GM04504 (cell line): ENCODE measurements around the gene LUZP2.

Source experiments
- DNase-seq: peaks from one replicate; pipeline ENCODE4 v3.0.0-alpha.2; 2012; ENCODE audit warnings: low read depth

Gene LUZP2

DNA sequence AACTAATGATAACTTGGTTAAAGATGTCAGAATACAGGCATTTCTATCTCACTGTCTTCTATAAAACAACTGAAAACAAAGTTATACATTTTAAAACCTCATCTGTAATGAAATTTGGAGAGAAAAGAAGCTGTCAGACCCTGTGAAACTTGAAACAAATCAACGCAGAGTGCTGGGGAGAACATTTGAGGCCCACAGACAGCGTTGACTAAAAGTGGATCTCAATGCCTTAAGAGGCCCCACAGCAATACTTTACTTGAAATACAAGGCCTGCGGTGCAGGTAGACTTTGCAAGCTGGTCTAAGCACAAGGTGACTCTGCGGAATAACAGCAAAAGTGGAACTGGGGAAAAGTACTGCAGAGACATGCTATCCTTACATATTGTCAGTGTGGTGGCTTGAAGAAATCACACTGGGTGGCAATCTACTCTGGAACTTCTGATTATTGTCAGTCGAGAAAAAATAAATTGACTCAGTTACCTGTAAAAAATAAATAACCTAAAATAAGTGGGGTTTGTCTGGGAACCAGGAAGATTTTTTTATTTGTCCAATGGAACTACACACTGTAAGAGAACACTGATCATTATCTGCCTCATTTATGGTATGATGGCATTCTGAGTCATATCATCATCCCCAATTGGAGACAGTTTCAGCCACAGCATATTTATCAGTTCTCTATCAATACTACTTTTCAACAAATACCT is 138.9 kb downstream of the LUZP2 start:
- DNase-seq, result no peak

DNA sequence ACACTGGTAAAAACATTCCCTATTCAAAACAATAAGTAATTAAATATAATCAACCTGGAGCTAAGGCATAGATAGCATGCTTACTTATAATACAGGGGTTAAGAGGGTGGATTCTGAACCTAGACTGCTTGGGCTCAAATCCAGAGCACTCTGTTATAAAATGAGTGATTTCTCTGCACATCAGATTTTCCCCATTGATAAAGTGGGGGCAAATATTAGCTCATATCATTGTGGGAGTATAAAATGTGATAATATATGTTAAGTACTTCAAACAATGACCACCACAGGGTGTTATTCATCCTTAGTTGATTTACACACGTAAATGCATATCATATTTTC is 139.4 kb downstream of the LUZP2 start:
- DNase-seq, result no peak

DNA sequence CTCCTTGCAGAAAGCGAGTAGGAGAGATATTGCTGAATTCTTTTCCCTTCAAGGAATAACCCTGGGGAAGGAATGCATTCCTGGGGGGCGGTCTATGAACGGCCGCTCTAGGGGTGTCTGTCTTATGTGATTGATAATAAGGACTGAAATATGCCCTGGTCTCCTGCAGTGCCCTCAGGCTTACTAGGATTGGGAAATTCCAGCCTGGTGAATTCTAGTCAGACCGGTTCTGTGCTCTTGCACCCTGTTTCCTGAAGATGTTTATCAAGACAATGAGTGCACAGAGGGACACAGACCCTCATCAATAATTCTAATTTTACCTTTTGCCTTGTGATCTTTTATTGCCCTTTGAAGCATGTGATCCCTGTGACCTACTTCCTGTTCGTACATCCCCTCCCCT is 140.7 kb downstream of the LUZP2 start:
- DNase-seq, result no peak

DNA sequence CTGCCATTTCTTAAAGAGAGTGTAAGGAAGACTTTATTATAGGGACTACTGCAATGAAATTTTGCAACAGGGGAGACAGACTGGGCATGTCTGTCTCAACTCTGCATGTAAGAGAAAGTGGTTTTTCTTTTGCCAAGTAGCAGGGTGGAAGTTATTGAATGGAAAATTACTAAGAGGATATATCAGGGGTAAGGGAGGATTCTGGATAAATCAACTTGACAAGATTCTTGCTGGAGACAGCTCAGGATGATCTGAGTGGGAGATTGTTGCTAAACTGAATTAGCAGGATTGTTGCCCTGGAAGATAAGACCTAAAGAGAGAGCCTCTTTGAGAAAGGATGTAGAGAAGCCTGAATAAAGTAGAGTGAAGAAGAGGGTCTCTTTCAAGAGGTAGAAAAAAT is 145.8 kb downstream of the LUZP2 start:
- DNase-seq, result no peak

DNA sequence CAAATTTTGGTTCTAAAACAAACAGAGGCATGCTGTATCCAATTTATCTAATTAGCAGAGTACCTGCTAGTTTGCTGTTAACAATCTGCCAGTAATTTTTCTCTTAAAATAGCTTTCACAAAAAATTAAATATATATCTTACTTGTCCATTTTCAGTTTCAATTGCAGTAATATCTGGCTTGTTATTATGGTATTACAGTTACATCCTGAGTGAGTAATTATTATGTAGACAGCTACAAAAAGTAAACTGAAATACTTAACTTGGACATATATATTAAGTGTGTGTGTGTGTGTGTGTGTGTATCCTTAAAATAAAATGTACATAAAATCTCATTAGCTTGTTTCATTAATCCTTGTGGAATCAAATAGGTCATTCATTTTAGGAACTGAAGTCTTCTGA is 148.7 kb downstream of the LUZP2 start:
- DNase-seq, result no peak

DNA sequence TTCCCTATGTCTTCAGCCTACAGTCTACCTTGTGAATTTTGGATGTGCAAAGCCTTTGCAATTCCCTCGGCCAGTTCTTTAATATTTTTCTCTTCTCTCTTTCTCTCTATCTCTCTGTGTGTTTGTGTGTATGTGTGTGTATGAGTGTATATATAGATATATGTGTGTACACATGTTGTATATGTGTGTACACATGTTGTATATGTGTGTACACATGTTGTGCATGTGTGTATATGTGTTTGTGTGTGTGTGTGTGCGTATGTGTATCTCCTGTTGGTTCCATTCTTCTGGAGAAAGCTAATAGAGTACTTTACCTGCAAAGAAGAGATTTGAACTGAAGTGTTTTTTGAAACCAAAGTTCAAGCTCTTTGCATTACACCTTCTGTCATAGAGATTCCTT is 155.0 kb downstream of the LUZP2 start:
- no peak for DNase-seq

DNA sequence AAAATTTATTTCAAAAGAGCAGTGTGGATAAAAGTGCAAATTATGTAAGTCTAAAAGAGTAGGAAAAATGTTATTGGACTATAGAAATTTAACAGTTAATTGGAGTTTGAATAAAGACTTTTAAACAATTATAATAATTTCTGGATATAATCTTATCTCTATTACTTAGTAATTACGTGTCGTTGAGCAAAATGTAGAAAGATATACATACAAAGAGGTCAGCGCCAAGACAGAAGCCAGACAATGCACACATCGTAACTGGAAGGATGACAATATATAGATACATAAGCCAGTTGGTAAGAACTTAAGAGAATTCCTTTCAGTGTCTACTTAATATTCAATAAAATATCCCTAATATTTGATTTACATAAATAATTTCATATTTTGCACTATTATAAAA is 157.0 kb downstream of the LUZP2 start:
- no peak for DNase-seq

DNA sequence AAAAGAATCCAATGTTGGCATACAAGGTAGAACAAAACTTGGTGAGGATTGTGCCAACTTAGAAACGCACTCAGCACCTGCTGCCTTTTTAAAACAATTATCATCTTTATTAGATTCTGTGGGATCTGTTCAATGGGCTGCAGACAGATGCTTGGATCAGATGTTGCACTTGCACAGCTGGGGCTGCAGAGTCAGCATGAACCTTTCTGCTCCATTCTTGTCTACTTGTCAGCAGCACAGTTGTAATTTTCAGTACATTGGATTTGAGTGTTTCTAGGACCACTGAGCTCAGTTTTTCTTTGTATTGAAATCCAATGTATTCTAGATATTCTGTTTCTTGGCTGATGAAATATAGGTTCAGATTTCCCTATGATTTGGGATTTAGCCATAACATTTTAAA is 164.5 kb downstream of the LUZP2 start:
- DNase-seq, result no peak

DNA sequence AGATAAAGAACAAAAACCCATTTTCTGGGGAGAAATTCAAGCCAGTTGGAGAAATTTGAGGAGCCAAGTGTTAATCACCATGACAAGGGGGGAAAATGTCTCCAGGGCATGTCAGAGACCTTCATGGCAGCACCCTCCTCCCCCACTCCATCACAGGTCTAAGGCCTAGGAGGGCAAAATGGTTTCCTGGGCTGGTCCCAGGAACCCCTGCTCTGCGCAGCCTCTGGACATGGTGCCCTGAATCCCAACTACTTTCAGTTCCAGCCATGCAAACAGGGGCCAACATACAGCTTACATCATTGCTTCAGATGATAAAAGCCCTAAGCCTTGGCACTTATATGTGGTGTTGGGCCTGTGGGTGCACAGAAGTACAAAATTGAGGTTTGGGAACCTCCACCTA is 167.5 kb downstream of the LUZP2 start:
- no peak for DNase-seq

DNA sequence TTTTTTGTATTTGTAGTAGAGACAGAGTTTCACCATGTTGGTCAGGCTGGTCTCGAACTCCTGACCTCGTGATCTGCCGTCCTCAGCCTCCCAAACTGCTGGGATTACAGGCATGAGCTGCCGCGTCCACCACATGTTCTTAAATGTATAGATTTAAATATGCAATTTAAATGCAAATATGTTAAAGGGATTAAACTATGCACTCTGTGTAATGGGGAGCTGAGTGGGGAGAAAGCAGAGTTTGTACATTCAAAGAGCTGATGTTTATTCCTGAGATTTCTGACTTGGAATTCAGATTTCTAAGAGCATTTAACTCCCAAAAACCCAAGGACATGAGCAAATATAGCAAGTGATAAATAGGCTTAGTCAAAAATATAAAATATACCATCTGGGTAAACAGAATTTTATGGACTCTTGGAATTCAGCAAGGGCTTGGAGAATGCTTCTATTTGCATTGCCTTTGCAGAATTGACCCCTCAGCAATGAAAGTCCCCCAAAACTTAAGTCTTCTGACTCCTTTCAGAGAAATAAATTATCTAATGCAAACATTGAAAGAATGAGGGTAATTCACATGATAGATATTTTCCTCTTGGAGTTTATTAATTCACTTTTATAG is 170.6 kb downstream of the LUZP2 start:
- DNase-seq, result no peak

DNA sequence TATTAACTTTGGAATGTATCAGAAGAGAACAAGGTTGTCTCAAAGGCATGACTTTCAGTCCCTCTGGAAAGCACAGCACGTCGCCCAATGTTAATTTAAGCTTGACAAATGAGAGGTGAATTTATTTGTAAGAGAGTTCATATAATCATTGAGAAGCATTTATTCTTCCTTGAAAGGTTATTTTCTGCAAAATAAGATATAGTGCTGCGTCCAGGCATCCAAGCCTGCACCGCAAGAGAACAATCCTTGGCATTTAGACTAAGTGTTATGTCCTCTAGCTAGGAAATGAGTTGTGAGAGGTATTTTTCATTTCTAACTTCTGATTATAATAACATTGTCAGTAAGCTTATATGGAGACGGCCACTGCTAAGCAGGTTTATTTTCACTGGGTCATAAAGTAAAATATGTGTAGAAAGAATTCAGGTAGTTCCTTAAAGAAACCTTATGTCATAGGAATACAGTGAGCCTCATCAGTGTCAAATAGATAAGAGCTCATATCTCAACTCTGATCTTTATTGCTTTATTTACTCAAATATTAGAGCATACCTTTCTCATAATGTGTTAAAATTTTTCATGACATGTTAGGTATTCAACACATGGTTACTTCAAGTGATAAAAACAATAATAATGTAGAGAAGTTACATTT is 182.0 kb downstream of the LUZP2 start:
- DNase-seq, result no peak

DNA sequence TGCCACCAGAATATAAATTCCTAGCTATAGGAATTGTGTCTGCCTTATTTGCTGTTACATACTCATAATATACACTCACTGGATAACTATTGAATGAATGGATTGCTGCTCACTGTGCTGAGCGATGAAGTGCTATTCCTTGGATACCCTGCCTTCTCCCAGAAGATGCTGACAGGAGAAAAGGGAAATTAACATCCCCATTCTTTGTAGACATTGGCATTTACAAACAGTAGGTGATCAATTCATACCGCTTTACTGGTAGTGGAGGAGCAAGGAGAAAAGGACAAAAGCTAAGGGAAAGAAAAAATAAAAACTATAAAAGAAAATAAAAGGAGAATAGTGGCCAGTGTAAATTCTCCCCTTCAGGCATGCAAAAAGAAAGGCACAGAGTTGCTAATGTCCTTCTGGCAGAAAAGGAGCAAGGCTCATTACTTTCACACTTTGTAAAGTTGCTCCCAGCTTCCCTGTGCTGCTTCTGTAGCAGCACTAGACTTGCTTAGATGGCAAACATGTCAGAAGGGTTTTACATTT is 183.0 kb downstream of the LUZP2 start:
- DNase-seq, result no peak

DNA sequence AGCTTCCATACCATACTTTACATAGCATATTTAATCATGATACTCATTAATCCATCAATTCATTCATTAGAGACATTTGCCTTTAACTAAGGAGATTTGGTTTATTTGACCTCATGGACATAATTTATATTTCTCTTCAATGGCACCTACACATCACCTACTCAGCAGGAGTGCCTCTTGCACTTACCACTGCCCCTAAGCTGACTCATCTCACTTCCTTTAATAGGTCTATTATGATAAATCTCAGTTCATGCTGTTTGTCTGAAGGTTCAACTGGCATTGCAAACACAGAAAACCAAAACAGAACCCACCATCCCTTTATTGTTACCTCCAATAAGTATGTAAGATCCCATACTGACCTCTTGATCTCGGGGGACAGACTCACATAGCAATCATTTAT is 186.7 kb downstream of the LUZP2 start:
- DNase-seq, result no peak

DNA sequence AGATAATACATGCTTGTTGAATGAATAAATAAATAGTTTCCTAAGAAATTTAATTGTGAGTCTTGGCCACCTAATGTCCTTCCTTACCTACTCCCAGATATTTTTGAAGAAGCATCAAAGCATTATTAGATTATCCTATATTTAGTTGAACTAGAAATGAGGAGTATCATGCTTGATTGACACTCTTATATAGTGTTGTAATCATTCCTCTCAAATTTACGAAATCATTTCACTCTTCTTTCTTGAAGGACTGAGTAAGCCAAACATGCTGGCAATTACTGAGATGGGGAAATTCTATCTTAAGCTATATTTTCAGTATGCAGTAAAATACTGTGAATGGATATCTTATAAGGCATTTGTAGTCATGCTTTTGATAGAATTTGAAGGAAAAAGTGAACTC is 189.0 kb downstream of the LUZP2 start:
- no peak for DNase-seq

DNA sequence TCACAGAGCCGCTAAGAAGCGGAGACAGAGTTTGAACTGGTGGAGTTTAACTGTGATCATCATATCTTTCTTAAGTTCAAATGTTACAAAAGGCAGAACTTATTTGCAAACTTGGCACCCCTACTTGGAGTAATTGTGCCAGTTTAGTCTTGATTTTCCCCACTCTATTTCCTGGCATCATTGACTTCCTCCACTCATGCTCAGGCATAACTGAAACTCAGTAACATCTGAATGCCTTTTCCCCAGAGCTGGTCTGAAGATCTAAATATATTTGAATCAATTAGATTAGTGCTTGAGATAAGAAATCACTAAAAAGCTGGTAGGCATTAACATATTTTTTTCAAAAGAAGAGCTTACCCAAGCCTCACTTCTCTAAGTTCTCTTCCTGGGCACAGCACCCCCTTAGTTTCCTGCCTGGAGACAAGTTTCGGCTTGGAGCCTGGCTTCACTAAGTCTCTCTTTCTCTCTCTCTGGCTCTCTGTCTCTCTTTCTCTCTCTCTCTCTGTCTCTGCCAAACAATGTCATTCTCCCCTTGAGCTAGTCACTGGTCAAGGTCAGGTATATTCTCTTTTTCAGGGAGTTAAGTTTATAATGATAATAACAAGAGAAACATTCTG is 190.8 kb downstream of the LUZP2 start:
- no peak for DNase-seq

DNA sequence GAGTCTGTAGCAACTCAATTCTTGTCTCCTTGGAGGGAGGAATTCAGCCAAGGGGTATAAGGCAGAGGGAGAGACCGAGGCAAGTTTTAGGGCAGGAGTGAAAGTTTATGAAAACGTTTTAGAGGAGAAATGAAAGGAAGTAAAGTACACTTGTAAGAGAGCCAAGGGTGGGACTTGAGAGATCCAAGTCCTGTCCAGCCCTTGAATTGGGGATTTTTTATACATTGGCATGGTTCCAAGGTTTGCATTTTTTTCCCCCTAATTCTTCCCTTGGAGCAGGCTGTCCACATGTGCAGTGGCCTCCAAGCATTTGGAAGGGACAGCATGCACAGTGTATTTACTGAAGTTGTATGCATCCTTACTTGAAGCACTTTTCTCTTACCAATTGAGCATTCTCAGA is 192.1 kb downstream of the LUZP2 start:
- DNase-seq, result no peak

DNA sequence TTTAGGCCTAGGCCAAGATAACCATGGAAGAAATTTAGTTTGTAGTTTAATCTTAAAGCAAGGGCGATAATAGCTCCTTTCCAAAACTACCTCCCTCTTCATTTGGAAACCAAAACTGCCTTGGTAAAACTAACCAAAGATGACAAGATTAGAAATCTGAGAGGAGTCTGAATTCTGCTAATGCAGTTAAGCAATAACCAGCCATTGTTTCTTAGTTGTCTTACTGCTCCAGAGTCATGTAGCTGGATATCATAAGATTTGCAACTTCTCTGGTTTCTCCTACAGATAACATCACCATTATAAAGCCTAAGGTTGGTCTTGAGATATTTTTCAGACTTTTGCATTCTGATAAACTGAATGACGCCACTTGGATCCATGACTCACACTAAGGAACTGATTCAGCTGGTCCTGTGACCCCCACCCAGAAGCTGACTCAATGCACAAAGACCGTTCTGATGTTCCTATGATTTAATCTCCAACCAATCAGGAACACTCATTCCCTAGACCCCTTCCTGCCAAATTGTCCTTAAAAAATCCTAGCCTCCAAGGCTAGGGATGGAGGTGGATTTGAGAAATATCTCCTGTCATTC is 200.8 kb downstream of the LUZP2 start:
- DNase-seq, result no peak

DNA sequence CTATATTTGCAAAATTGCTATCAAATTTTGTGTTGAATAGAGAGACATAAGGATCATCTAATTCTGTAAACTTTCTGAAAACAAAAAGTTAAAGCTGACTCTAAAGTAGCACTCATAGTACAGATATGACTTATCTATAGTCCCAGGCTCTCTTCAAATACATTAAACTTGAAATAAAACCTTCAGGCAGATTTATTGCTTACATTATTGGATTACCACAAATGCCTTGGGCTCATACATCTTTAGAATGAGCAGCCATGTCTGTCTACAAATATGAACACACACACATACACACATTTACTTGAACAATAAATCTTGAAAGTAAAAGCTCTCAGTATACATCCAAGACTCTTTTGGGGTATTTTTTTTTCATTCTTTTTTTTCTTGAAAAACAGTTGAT is 207.9 kb downstream of the LUZP2 start:
- DNase-seq, result no peak

DNA sequence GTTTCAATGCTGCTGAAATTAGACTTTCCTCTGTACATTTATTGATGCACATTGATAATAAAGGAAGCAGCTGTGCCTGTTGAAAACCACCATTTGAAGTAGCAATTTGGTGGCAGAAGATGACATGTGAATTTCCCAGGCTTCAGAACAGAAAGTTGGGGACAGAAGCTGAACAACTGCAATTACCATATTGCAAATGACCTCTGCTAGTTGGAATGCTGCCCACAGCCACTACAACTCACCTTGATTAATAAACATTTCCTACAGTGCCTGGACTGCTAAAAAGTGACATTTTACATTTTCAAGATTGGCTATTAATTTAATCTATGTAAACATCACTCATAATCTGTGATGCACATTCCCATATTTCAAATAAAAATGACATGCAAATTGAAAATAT is 208.6 kb downstream of the LUZP2 start:
- DNase-seq, result no peak

DNA sequence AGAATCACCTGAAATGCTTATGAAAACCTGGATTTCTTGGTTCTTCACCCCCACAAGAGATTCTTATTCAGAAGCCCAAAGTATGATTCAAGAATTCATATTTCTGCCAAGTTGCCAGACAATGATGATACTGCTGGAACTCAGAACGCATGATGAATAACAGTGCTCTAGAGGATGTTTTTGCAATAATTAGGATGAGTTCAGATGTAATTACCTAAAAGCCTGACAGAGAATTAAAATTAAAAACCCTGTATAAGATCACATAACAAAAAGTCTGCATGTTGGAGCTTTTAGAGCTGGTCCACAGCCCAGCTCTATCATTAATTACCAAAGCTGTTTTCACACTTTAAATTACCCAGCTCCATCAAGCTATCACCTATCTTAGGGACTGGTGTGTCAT is 211.8 kb downstream of the LUZP2 start:
- DNase-seq, result no peak

DNA sequence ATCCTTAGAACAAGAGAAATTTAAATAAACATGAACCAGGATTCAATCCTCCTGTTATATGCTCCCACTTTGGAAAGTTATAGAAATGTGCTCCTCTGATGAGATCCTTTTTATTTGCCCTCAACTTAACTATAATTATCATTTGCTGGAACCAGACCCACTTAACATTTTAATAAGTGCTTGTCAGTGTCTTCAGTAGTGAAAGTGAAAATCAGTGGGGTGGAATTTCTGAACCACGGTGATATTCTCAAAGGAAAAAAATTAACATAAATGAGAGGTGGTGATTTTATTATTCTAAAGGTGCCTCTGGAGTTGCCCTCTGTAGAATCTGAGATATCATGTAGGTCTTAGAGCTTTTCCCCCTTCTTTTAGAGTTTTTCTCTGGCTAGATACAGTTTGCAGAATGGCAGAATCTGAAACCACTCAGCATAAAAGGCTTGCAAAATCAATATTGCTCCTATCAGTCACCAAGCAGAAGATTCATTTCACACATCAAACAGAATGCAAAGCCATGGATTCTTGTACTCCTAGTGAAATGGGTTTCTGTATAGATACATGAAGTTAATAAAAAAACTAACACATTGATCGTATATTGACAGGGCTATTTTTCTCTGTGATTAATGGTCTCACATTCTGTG is 213.2 kb downstream of the LUZP2 start:
- DNase-seq, result no peak

DNA sequence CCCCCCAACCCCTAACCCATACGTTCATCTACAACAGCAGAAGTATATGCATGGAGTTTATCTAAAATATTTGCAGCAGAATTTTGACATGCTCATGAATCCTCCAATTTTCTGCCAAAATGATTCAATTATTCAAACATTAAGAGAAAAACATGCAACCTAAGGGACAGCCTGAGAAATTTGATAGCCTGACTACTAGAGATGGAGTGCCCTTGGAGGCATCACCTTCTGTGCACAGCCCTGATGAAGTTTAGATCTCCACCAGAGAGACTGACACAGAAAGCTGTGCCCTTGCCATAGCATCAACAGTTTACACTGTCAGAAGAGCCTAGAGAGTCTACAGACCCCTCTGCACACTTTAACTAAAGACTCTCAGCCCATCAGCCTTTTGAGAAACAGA is 217.7 kb downstream of the LUZP2 start:
- no peak for DNase-seq
